ENCODE measurements around the gene MRPS23.
A peak's percentile ranks its signal among the peaks of the same experiment; 100 is the strongest.

Gene MRPS23

DNA sequence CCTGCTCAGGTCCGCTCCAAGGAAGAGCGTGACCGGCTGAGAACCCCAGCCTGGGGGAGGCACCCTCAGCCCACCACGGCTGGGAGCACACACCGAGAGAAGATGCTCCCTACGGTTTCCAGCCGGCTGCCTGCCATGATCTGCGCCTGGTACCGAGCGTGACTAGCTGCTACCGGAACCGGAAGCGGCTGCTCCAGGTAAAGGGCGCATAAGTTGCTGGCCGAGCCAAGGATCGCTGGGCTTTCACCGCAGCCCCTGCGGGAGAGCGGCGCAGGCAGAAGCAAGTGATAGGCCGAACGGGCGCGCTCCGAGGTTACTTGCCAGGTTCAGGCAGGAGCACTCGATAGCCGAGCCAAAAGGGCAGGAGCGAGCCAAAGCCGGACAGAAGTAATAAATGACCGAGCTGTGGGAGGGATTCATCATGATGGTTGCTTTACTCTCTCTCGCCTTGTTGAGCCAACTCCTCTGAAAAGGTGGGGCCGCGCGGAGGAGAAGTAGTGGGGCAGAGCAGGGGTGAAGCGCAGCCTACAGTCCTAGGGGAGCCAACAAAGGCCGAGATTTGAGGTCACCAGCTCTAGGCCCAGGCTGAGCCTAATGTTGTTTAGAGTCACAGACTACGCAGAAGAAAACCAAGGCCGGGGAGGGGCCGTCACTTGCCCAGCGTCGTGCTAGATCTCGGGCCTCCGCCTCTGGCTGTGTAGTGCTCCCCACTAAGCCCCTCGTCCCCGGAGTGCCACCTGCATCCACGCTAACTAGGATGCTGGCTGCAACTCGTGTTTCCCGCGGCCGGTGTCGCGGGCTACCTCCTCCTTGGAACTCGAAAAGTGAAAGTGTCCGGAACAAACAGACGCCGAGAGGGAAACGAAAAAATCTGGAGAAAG is at the start of gene MRPS23:
Gene MRPS23 (minus strand): TSS at position 171 of the 881 bp plus-strand sequence. CDS start 34 bp downstream, at position 137.
- TF ChIP-seq, protein P1, sequence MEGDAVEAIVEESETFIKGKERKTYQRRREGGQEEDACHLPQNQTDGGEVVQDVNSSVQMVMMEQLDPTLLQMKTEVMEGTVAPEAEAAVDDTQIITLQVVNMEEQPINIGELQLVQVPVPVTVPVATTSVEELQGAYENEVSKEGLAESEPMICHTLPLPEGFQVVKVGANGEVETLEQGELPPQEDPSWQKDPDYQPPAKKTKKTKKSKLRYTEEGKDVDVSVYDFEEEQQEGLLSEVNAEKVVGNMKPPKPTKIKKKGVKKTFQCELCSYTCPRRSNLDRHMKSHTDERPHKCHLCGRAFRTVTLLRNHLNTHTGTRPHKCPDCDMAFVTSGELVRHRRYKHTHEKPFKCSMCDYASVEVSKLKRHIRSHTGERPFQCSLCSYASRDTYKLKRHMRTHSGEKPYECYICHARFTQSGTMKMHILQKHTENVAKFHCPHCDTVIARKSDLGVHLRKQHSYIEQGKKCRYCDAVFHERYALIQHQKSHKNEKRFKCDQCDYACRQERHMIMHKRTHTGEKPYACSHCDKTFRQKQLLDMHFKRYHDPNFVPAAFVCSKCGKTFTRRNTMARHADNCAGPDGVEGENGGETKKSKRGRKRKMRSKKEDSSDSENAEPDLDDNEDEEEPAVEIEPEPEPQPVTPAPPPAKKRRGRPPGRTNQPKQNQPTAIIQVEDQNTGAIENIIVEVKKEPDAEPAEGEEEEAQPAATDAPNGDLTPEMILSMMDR (IDR thresholded peaks at IDR 0.05; ENCODE audit: low read depth, low read length): no peak
- H3K27ac ChIP-seq: peak within 1 kb of the TSS; percentile 77
- peak; percentile 100 for DNase-seq

DNA sequence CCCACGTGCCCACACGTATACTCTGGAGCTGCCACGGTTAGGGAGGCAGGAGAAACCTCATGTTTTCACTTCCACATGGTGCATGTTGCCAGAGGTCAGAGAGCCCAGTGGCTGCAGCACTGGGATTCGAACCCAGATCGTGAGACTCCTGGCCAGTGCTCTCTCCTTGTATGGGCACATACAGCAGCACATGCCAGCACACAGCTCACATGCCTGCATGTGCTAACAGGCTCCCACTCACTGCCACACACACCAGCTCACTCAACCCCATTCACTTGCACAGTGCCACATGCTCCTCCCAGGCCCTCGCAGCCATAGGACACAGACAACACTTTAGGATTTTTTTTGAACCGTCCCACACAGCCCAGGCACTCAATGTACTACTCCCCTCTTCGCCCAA is 49.5 kb upstream of the MRPS23 start:
- Histone ChIP-seq H3K36me3 (no peaks in the 10 kb centered on the region), H3K27ac (peak overlapping the region; percentile 52), H3K9me3 (ENCODE audit: severe bottlenecking) (no peaks in the 10 kb centered on the region), H3K4me3 (ENCODE audit: low read depth, low read length) (no peak overlapping the region), H3K27me3 (ENCODE audit: insufficient read depth, low read depth, severe bottlenecking) (no peaks in the 10 kb centered on the region)
- TF ChIP-seq, protein P1 (IDR thresholded peaks at IDR 0.05; ENCODE audit: low read depth, low read length): no peak
- no peak for DNase-seq

More for the DNA sequence above, at the start of gene MRPS23:
- peak within 1 kb of the TSS; percentile 84 for H3K4me3 ChIP-seq (ENCODE audit: low read depth, low read length)
- peaks cover 29% of the 10 kb centered on the region for H3K36me3 ChIP-seq
- no peaks in the 10 kb centered on the region for H3K9me3 ChIP-seq (ENCODE audit: severe bottlenecking)
- no peaks in the 10 kb centered on the region for H3K27me3 ChIP-seq (ENCODE audit: insufficient read depth, low read depth, severe bottlenecking)

DNA sequence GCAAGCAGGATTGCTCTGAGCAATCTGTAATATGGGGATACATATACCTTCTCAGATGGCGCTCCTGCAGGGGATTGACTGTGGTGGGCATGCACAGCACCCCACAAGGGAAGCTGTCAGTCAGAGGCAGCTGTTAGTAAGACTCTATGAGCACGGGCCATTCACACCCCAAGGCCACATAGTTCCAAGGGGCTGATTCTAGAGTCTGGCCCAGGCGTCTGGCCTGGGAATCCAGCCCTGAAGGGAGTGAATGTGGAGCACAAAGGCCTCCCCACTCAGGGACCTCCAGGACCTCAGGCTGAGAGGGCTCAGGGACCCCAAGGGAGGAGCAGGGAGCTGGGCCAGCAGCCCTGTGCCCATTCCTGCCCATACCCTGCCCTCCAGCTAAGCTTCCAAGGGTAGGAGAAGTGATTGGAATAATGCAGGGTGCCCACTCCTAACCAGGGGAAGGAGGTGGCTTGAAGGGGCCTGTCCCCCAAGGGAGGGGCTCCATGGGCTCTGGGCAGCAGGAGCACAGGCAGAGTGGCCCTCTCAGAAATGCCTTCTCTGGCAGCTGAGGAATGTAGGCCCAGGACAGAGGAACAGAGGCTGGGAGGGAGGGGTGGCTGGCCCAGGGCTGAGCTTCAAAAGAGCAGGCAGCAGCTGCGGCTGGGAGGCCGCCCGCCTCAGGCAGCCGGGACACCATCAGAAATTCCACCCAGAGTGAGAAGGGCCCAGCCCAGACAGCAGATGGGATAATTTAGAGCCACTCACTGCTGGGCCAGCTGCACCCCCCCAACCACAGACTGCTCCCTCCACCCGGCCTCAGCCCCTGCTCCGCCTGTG is 48.9 kb upstream of the MRPS23 start:
- H3K4me3 ChIP-seq (ENCODE audit: low read depth, low read length): no peak overlapping the region
- no peaks in the 10 kb centered on the region for H3K27me3 ChIP-seq (ENCODE audit: insufficient read depth, low read depth, severe bottlenecking)
- DNase-seq: peak; percentile 85
- H3K36me3 ChIP-seq: no peaks in the 10 kb centered on the region
- H3K27ac ChIP-seq: peak overlapping the region; percentile 52
- TF ChIP-seq, protein P1 (IDR thresholded peaks at IDR 0.05; ENCODE audit: low read depth, low read length): no peak
- H3K9me3 ChIP-seq (ENCODE audit: severe bottlenecking): no peaks in the 10 kb centered on the region

DNA sequence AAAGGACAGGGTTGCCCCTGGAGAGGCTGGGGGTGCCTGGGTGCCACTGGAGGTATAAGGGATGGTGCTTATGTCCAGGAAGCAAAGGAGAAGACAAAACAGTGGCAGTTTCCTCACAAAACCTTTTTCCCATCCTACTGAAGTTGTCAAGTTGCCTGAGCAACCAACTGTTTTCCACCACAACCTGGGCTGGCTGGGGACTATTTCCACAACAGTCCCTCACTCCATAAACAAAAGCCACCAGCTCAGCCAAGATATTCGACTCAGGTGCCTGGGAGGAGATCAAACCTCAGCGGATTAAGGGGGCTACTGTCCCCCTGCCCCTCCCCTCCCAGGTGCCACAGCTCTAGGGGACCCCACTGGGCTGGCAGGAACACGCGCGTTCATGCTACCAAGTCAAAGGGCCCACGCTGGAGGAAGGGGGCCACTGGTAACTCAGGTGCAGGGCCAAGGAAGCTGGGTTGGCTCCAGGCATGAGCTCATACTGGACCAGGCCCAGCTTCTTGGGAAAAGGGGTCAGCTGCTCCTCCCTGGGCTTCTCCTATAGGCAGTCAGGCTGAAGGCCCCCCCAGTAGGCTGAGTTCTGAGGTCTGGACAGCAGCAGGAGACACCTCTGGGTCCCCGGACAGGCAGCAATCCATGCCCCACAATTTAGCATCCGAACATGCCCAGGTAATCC is 45.7 kb upstream of the MRPS23 start:
- Histone ChIP-seq H3K27me3 (ENCODE audit: insufficient read depth, low read depth, severe bottlenecking) (no peaks in the 10 kb centered on the region), H3K36me3 (no peaks in the 10 kb centered on the region), H3K9me3 (ENCODE audit: severe bottlenecking) (no peaks in the 10 kb centered on the region), H3K27ac (no peak overlapping the region), H3K4me3 (ENCODE audit: low read depth, low read length) (no peak overlapping the region)
- TF ChIP-seq, protein P1 (IDR thresholded peaks at IDR 0.05; ENCODE audit: low read depth, low read length): no peak
- DNase-seq: no peak

DNA sequence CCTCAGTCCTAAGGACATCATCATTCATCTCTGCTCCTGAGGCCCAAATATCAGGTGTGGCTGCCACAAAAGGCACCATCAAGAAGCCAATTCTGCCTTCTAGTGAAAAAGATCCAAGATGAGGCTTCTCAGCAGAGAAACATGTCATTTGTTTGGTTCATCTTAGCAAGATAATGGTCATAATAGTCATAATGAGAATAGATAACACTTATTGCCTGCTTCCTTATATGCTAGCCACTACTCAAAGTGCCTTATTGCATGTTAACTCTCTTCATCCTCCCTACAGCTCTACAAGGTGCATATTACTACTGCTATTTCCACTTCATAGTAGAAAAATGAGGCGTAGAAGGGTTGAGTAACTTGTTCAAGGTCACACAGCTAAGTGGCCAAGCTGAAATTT is 45.0 kb upstream of the MRPS23 start:
- H3K9me3 ChIP-seq (ENCODE audit: severe bottlenecking): no peaks in the 10 kb centered on the region
- H3K4me3 ChIP-seq (ENCODE audit: low read depth, low read length): no peak overlapping the region
- H3K27me3 ChIP-seq (ENCODE audit: insufficient read depth, low read depth, severe bottlenecking): no peaks in the 10 kb centered on the region
- TF ChIP-seq, protein P1 (IDR thresholded peaks at IDR 0.05; ENCODE audit: low read depth, low read length): no peak
- DNase-seq: no peak
- no peak overlapping the region for H3K27ac ChIP-seq
- H3K36me3 ChIP-seq: no peaks in the 10 kb centered on the region
